ENCODE results near the gene MAGOH. TPM values are rescaled to one million over a fixed set of nuclear protein-coding genes. Genes with fewer than 3 reads are reported as not detected.

Gene MAGOH
- total and polyA plus RNA-seq, 2 of the 13 experiments (the other 11 are each of a cell fraction or from before 2014, with no cell fraction given), result 24.1 to 87.0 TPM

- TF ChIP-seq, protein P1, sequence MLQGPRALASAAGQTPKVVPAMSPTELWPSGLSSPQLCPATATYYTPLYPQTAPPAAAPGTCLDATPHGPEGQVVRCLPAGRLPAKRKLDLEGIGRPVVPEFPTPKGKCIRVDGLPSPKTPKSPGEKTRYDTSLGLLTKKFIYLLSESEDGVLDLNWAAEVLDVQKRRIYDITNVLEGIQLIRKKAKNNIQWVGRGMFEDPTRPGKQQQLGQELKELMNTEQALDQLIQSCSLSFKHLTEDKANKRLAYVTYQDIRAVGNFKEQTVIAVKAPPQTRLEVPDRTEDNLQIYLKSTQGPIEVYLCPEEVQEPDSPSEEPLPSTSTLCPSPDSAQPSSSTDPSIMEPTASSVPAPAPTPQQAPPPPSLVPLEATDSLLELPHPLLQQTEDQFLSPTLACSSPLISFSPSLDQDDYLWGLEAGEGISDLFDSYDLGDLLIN (CRISPR knock-in tag; IDR thresholded peaks at IDR 0.05; ENCODE audit: borderline replicate concordance), result peak; percentile 36; the same call in 1 of the 2 replicates
- peak; percentile 75; the same call in 1 of the 2 replicates for TF ChIP-seq KDM3A (CRISPR knock-in tag; IDR thresholded peaks at IDR 0.05; ENCODE audit: low read depth)
- TF ChIP-seq CREM (IDR thresholded peaks at IDR 0.05), result peak; percentile 100
- TF ChIP-seq CREM (CRISPR knock-in tag; IDR thresholded peaks at IDR 0.05), result peak; percentile 98
- TF ChIP-seq NFE2 (CRISPR knock-in tag; IDR thresholded peaks at IDR 0.05), result no peak
- TF ChIP-seq ESRRA (CRISPR knock-in tag; IDR thresholded peaks at IDR 0.05; ENCODE audit: low read depth), result peak; percentile 36; the same call in 1 of the 2 replicates
- peak; percentile 93 for TF ChIP-seq ERF (CRISPR knock-in tag; IDR thresholded peaks at IDR 0.05)
- no peak for TF ChIP-seq SRSF4 (IDR thresholded peaks at IDR 0.05; ENCODE audit: low read depth, low read length, poor library complexity, severe bottlenecking)
- no peak; the same call in 1 of the 2 replicates for TF ChIP-seq NR2F6 (IDR thresholded peaks at IDR 0.05)
- peak; percentile 75 for TF ChIP-seq NR2F6 (CRISPR knock-in tag; IDR thresholded peaks at IDR 0.05)
- no peak for TF ChIP-seq ZFYVE20 (CRISPR knock-in tag; IDR thresholded peaks at IDR 0.05; ENCODE audit: borderline replicate concordance, low read depth)
- peak; percentile 42; the same call in 1 of the 2 replicates for TF ChIP-seq UBTF (CRISPR knock-in tag; IDR thresholded peaks at IDR 0.05)
- TF ChIP-seq FOXP1 (IDR thresholded peaks at IDR 0.05), result no peak
- peak; percentile 66 for TF ChIP-seq FOXP1 (CRISPR knock-in tag; IDR thresholded peaks at IDR 0.05)
- TF ChIP-seq ZNF24 (IDR thresholded peaks at IDR 0.05), result no peak
- TF ChIP-seq, protein P2, sequence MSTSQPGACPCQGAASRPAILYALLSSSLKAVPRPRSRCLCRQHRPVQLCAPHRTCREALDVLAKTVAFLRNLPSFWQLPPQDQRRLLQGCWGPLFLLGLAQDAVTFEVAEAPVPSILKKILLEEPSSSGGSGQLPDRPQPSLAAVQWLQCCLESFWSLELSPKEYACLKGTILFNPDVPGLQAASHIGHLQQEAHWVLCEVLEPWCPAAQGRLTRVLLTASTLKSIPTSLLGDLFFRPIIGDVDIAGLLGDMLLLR (CRISPR knock-in tag; IDR thresholded peaks at IDR 0.05), result peak; percentile 87
- TF ChIP-seq ZC3H4 (CRISPR knock-in tag; IDR thresholded peaks at IDR 0.05; ENCODE audit: borderline replicate concordance), result no peak
- TF ChIP-seq NR3C1 (CRISPR knock-in tag; IDR thresholded peaks at IDR 0.05), result no peak
- TF ChIP-seq ZNF549 (CRISPR knock-in tag; IDR thresholded peaks at IDR 0.05), result no peak
- no peak for TF ChIP-seq GLI4 (CRISPR knock-in tag; IDR thresholded peaks at IDR 0.05; ENCODE audit: borderline replicate concordance)
- TF ChIP-seq STAT5B (CRISPR knock-in tag; IDR thresholded peaks at IDR 0.05), result no peak
- TF ChIP-seq, protein P3, sequence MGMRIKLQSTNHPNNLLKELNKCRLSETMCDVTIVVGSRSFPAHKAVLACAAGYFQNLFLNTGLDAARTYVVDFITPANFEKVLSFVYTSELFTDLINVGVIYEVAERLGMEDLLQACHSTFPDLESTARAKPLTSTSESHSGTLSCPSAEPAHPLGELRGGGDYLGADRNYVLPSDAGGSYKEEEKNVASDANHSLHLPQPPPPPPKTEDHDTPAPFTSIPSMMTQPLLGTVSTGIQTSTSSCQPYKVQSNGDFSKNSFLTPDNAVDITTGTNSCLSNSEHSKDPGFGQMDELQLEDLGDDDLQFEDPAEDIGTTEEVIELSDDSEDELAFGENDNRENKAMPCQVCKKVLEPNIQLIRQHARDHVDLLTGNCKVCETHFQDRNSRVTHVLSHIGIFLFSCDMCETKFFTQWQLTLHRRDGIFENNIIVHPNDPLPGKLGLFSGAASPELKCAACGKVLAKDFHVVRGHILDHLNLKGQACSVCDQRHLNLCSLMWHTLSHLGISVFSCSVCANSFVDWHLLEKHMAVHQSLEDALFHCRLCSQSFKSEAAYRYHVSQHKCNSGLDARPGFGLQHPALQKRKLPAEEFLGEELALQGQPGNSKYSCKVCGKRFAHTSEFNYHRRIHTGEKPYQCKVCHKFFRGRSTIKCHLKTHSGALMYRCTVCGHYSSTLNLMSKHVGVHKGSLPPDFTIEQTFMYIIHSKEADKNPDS (CRISPR knock-in tag; IDR thresholded peaks at IDR 0.05), result no peak
- TF ChIP-seq ZZZ3 (CRISPR knock-in tag; IDR thresholded peaks at IDR 0.05; ENCODE audit: borderline replicate concordance), result peak; percentile 93
- TF ChIP-seq HNF4A (CRISPR knock-in tag; IDR thresholded peaks at IDR 0.05), result peak; percentile 46
- TF ChIP-seq ZNF138 (CRISPR knock-in tag; IDR thresholded peaks at IDR 0.05; ENCODE audit: low read depth), result no peak
- TF ChIP-seq REPIN1 (CRISPR knock-in tag; IDR thresholded peaks at IDR 0.05; ENCODE audit: borderline replicate concordance, low read depth), result peak; percentile 78; the same call in 1 of the 2 replicates
These were observed at the start of gene MAGOH (continued) for GRCh38 chr1:53238197-53239155.

All from HepG2 (cell line).